HG02588 (cell line): ENCODE data around the gene PUS7L.

Experiments
- ATAC-seq: cut with Tn5 transposase; IDR thresholded peaks from one replicate; pipeline ENCODE4 v1.9.1; 2021; ENCODE audit warnings: mild to moderate bottlenecking, moderate library complexity; ENCODE audit not compliant: unreplicated experiment

Gene PUS7L

DNA sequence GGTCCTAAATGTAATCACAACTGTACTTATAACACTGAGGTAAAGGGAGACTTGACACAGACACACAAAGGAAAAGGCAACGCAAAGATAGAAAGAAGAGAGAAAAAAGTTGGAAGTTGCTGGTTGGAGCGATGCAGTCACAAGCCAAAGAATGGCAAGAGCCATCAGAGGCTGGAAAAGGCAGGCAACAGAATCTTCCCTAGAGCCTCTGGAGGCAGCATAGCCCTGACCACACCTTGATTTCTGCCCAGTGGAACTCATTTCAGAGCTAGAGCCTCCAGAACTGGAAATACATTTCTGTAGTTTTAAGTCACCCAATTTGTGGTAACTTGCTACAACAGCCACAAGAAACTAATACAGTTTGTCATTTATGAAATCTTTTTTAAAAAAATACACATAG is 89.2 kb downstream of the PUS7L start:
- ATAC-seq = no peak
